HG03159 (cell line): ENCODE results near the gene RSPO1.

Experiments
- ATAC-seq: cut with Tn5 transposase; IDR thresholded peaks from one replicate; pipeline ENCODE4 v1.9.1; 2021; ENCODE audit warnings: mild to moderate bottlenecking, moderate library complexity; ENCODE audit not compliant: unreplicated experiment

RSPO1 gene

GRCh38 chr1:37574834-37575480 lies 59.7 kb downstream of the RSPO1 start:
- ATAC-seq = no peak

- no peak for ATAC-seq
These were observed 64.0 kb downstream of the RSPO1 start for GRCh38 chr1:37570528-37571334.

- no peak for ATAC-seq
These were observed 67.7 kb downstream of the RSPO1 start for GRCh38 chr1:37567023-37567422.

GRCh38 chr1:37564892-37565291 lies 69.8 kb downstream of the RSPO1 start:
- no peak for ATAC-seq

GRCh38 chr1:37562984-37563383 lies 71.7 kb downstream of the RSPO1 start:
- no peak for ATAC-seq
